Measurements from ENCODE around the gene LAMB3. TPM values are rescaled to one million over a fixed set of nuclear protein-coding genes. Genes with fewer than 3 reads are reported as not detected.
"Not testable (repeated sequence)": the region's sequence is repeated elsewhere in the genome, so short reads cannot be mapped to it uniquely, and the experiment has no call there.

Gene LAMB3
- 70.2 TPM for total RNA-seq (2021; ENCODE audit: unreplicated experiment)
- 98.9 and 197 TPM in 2 replicates for polyA plus RNA-seq (2012)
- Bru-seq, nascent RNA, result percentile 94 among the genes with signal in this experiment
- percentile 90 among the genes with signal in this experiment for BruChase-seq, experiment 1, labeled RNA remaining after a 6-hour chase
- percentile 66 among the genes with signal in this experiment for BruChase-seq, experiment 2, labeled RNA remaining after a 2-hour chase
- long read RNA-seq, full-length matches to known transcripts, result 98 of 190 reads
- long read RNA-seq, partial matches to known transcripts, result 62 of 190 reads
- long read RNA-seq, other reads (novel, unspliced or antisense), result 30 of 190 reads

GRCh38 chr1:209652121-209652735 lies at the start of gene LAMB3:
Gene LAMB3 (minus strand): TSS chr1:209652425. CDS start chr1:209650944, 1,481 bp downstream.
- TF ChIP-seq SIN3A (IDR thresholded peaks at IDR 0.05; ENCODE audit: low read depth) (no peak), JUND (IDR thresholded peaks at IDR 0.05) (no peak), SP1 (IDR thresholded peaks at IDR 0.05; ENCODE audit: low read depth) (no peak), MAX (IDR thresholded peaks at IDR 0.05) (no peak), CEBPB (IDR thresholded peaks at IDR 0.05; ENCODE audit: low read depth) (no peak), TCF7L2 (IDR thresholded peaks at IDR 0.05; ENCODE audit: borderline replicate concordance, extremely low read depth, insufficient read depth, insufficient read length) (no peak), POLR2AphosphoS5 (IDR thresholded peaks at IDR 0.05; ENCODE audit: low read depth, low read length) (peak; percentile 55), ZNF274 (IDR thresholded peaks at IDR 0.05; ENCODE audit: low read depth, low read length) (no peak)
- intact Hi-C loops (cut with micrococcal nuclease), result loop anchor here (2.0 kb wide), 1 partner anchor 39 kb away; no protein-coding TSS in a partner anchor
- ChIA-PET POLR2A (interaction anchor here (1.4 kb wide), 1 partner anchor 23 kb away, joined by 3 read pairs; the partner anchor contains the start of gene G0S2), CTCF (interaction anchor here (1.2 to 2.4 kb wide), 2 partner anchors 13 to 96 kb away, joined by 3 to 7 read pairs; no protein-coding TSS in a partner anchor), RAD21 (ENCODE audit: low non-redundant PET in 1 of 2, low total read pairs in 2 of 2, uncharacterized antibody in 2 of 2, unreplicated experiment in 2 of 2) (no interaction called here)
- Histone ChIP-seq H2AFZ (ENCODE audit: low read depth, low read length, poor library complexity, severe bottlenecking) (no peak within 1 kb of the TSS), H3K9ac (ENCODE audit: low read length) (peak within 1 kb of the TSS; percentile 72), H4K20me1 (ENCODE audit: insufficient read depth) (no peaks in the 10 kb centered on the region), H3K36me3 (ENCODE audit: control insufficient read depth in 1 of 2, insufficient read depth in 2 of 2, low read length in 2 of 2) (no peaks in the 10 kb centered on the region), H3K4me1 (ENCODE audit: control insufficient read depth in 1 of 2, insufficient read depth in 2 of 2, low read length in 2 of 2) (peaks cover 67 to 95% of the 10 kb centered on the region in 2 experiments), H3K79me2 (ENCODE audit: insufficient read depth, low read length) (0 out of 2 replicates have a peak, but pooled peaks cover 6% of the 10 kb centered on the region), H3K27me3 (ENCODE audit: insufficient read depth, low read length) (no peaks in the 10 kb centered on the region), H3K4me3 (replicated peaks in 1 of 2; ENCODE audit: low read depth in 1 of 2, low read length in 2 of 2) (peak within 1 kb of the TSS; percentile 46 to 57), H3K4me2 (ENCODE audit: low read length) (peak within 1 kb of the TSS; percentile 88), H3K27ac (ENCODE audit: low read depth, low read length) (peak within 1 kb of the TSS; percentile 74), H3K9me3 (ENCODE audit: control insufficient read depth in 1 of 2, insufficient read depth in 1 of 2, low read depth in 1 of 2, low read length in 2 of 2) (no peaks in the 10 kb centered on the region), H3K9me2 (ENCODE audit: insufficient read depth) (no peaks in the 10 kb centered on the region)
- DNase-seq (ENCODE audit: low read depth, low spot score) (peak; percentile 65), ATAC-seq (peak; percentile 44)
- BruUV-seq (replicated peaks), result TSS peak; percentile 45

DNA sequence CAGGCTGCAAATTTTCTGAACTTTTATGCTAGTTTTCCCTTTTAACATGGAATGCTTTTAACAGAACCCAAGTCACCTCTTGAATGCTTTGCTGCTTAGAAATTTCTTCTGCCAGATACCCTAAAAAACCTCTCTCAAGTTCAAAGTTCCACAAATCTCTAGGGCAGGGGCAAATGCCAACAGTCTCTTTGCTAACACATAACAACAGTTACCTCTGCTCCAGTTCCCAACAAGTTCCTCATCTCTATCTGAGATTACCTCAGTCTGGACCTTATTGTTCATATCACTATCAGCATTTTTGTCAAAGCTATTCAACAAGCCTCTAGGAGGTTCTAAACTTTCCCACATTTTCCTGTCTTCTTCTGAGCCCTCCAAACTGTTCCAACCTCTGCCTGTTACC lies 48.5 kb upstream of the LAMB3 start:
- H3K79me2 ChIP-seq (ENCODE audit: insufficient read depth, low read length); H3K27ac ChIP-seq (ENCODE audit: low read depth, low read length); H3K27me3 ChIP-seq (ENCODE audit: insufficient read depth, low read length); RAD21 ChIA-PET (ENCODE audit: low non-redundant PET in 1 of 2, low total read pairs in 2 of 2, uncharacterized antibody in 2 of 2, unreplicated experiment in 2 of 2); H3K9me3 ChIP-seq (ENCODE audit: control insufficient read depth in 1 of 2, insufficient read depth in 1 of 2, low read depth in 1 of 2, low read length in 2 of 2); H4K20me1 ChIP-seq (ENCODE audit: insufficient read depth); H3K9me2 ChIP-seq (ENCODE audit: insufficient read depth); H3K4me2 ChIP-seq (ENCODE audit: low read length); CTCF ChIA-PET; H3K36me3 ChIP-seq (ENCODE audit: control insufficient read depth in 1 of 2, insufficient read depth in 2 of 2, low read length in 2 of 2); H2AFZ ChIP-seq (ENCODE audit: low read depth, low read length, poor library complexity, severe bottlenecking); H3K4me1 ChIP-seq (ENCODE audit: control insufficient read depth in 1 of 2, insufficient read depth in 2 of 2, low read length in 2 of 2); POLR2A ChIA-PET; BruUV-seq (replicated peaks); ATAC-seq; H3K9ac ChIP-seq (ENCODE audit: low read length); H3K4me3 ChIP-seq (replicated peaks in 1 of 2; ENCODE audit: low read depth in 1 of 2, low read length in 2 of 2); DNase-seq (ENCODE audit: low read depth, low spot score): not testable (repeated sequence)
- intact Hi-C loops (cut with micrococcal nuclease), result loop anchor here (2.0 kb wide), 1 partner anchor 44 kb away; no protein-coding TSS in a partner anchor
